ENCODE results near the gene MAP4. TPM values are rescaled to one million over a fixed set of nuclear protein-coding genes. Genes with fewer than 3 reads are reported as not detected.

The MAP4 gene
- total and polyA plus RNA-seq, 4 donors: 16.6 to 41.4 (median 30.8) TPM

DNA sequence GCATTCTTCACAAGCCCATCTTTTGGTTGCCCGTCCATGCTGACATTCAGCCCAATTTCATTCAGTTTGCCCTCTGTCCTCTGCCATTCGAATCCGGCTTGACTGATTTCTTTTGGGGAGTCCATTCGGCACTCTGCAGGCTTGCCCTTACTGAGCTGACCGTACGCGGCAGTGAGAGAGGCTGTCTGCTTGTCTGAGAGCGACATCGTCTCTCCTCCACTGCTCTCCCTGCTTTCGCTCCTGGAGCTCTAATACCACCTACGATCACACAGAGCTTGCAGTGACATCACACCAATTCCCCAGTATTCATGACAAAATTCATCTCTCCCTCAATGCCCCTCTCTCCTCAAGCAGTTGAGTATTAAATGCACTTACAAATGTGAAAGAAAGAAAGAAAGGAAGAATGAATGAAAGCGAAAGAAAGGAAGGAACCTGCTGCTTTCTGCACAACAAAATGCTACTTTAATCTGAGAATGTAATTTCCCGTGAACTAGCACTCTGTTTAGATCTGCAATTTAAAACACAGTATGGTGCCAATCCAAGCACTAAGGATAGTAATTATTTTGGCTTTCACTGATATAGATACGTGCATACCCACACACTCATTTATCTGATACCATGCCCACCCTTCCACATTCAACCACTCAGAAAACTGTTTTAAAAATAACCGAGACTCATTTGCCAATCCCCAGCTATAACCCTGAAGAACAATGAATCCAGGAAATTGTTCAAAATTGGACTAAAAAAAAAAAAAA is 123.8 kb downstream of the MAP4 start:
- Histone ChIP-seq H3K9me3 (ENCODE audit: control insufficient read depth in 4 of 4, low read length in 3 of 4) (no peaks in the 10 kb centered on the region), H3K27me3 (ENCODE audit: control insufficient read depth in 4 of 4, insufficient read depth in 4 of 4, low read length in 3 of 4) (no peaks in the 10 kb centered on the region), H3K4me3 (ENCODE audit: low read depth in 1 of 3, low read length in 3 of 3) (no peak overlapping the region), H3K27ac (ENCODE audit: low read depth in 1 of 2, low read length in 2 of 2) (no peak overlapping the region), H3K4me1 (ENCODE audit: control insufficient read depth in 4 of 4, insufficient read depth in 4 of 4, low read length in 3 of 4) (peaks cover 0 to 3% (median 0%) of the 10 kb centered on the region in 4 donors), H3K9ac (ENCODE audit: low read depth in 1 of 2, low read length in 2 of 2) (no peak overlapping the region), H3K36me3 (ENCODE audit: control insufficient read depth in 4 of 4, insufficient read depth in 3 of 4, low read depth in 1 of 4, low read length in 3 of 4) (peaks cover 4 to 11% (median 4%) of the 10 kb centered on the region in 4 donors)
- DNase-seq (ENCODE audit: low spot score): no peak
- 97% methylated on average over 15 of the region's 15 CpGs for WGBS
- TF ChIP-seq FOXA1 (IDR thresholded peaks at IDR 0.05) (no peak), RAD21 (IDR thresholded peaks at IDR 0.05) (no peak), GABPA (IDR thresholded peaks at IDR 0.05 in 1 of 2, conservative IDR thresholded peaks at IDR 0.05 in 1 of 2) (no peak), RXRA (IDR thresholded peaks at IDR 0.05) (no peak), YY1 (IDR thresholded peaks at IDR 0.05) (no peak), HNF4A (conservative IDR thresholded peaks at IDR 0.05) (no peak), EGR1 (IDR thresholded peaks at IDR 0.05; ENCODE audit: low read depth in 2 of 2) (no peak), FOXA2 (IDR thresholded peaks at IDR 0.05) (no peak), TAF1 (conservative IDR thresholded peaks at IDR 0.05) (no peak), HNF4G (IDR thresholded peaks at IDR 0.05) (no peak), SP1 (IDR thresholded peaks at IDR 0.05) (no peak), NR2F2 (IDR thresholded peaks at IDR 0.05) (no peak), JUND (IDR thresholded peaks at IDR 0.05) (no peak)
- TF ChIP-seq, protein P1, sequence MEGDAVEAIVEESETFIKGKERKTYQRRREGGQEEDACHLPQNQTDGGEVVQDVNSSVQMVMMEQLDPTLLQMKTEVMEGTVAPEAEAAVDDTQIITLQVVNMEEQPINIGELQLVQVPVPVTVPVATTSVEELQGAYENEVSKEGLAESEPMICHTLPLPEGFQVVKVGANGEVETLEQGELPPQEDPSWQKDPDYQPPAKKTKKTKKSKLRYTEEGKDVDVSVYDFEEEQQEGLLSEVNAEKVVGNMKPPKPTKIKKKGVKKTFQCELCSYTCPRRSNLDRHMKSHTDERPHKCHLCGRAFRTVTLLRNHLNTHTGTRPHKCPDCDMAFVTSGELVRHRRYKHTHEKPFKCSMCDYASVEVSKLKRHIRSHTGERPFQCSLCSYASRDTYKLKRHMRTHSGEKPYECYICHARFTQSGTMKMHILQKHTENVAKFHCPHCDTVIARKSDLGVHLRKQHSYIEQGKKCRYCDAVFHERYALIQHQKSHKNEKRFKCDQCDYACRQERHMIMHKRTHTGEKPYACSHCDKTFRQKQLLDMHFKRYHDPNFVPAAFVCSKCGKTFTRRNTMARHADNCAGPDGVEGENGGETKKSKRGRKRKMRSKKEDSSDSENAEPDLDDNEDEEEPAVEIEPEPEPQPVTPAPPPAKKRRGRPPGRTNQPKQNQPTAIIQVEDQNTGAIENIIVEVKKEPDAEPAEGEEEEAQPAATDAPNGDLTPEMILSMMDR (IDR thresholded peaks at IDR 0.05; ENCODE audit: low read depth, low read length, missing input control): no peak
- TF ChIP-seq, protein P2, sequence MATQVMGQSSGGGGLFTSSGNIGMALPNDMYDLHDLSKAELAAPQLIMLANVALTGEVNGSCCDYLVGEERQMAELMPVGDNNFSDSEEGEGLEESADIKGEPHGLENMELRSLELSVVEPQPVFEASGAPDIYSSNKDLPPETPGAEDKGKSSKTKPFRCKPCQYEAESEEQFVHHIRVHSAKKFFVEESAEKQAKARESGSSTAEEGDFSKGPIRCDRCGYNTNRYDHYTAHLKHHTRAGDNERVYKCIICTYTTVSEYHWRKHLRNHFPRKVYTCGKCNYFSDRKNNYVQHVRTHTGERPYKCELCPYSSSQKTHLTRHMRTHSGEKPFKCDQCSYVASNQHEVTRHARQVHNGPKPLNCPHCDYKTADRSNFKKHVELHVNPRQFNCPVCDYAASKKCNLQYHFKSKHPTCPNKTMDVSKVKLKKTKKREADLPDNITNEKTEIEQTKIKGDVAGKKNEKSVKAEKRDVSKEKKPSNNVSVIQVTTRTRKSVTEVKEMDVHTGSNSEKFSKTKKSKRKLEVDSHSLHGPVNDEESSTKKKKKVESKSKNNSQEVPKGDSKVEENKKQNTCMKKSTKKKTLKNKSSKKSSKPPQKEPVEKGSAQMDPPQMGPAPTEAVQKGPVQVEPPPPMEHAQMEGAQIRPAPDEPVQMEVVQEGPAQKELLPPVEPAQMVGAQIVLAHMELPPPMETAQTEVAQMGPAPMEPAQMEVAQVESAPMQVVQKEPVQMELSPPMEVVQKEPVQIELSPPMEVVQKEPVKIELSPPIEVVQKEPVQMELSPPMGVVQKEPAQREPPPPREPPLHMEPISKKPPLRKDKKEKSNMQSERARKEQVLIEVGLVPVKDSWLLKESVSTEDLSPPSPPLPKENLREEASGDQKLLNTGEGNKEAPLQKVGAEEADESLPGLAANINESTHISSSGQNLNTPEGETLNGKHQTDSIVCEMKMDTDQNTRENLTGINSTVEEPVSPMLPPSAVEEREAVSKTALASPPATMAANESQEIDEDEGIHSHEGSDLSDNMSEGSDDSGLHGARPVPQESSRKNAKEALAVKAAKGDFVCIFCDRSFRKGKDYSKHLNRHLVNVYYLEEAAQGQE (IDR thresholded peaks at IDR 0.05): no peak
- TF ChIP-seq, protein P3, sequence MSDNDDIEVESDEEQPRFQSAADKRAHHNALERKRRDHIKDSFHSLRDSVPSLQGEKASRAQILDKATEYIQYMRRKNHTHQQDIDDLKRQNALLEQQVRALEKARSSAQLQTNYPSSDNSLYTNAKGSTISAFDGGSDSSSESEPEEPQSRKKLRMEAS (IDR thresholded peaks at IDR 0.05): no peak
- TF ChIP-seq, protein P4, sequence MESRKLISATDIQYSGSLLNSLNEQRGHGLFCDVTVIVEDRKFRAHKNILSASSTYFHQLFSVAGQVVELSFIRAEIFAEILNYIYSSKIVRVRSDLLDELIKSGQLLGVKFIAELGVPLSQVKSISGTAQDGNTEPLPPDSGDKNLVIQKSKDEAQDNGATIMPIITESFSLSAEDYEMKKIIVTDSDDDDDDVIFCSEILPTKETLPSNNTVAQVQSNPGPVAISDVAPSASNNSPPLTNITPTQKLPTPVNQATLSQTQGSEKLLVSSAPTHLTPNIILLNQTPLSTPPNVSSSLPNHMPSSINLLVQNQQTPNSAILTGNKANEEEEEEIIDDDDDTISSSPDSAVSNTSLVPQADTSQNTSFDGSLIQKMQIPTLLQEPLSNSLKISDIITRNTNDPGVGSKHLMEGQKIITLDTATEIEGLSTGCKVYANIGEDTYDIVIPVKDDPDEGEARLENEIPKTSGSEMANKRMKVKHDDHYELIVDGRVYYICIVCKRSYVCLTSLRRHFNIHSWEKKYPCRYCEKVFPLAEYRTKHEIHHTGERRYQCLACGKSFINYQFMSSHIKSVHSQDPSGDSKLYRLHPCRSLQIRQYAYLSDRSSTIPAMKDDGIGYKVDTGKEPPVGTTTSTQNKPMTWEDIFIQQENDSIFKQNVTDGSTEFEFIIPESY (IDR thresholded peaks at IDR 0.05): no peak

Data from liver (tissue), 9 donors.